Tibial nerve (tissue), 3 donors: Measurements from ENCODE around the gene SLC25A51.

Source experiments
- POLR2A ChIP-seq, 2 donors: fragments of 450-650 bp; IDR thresholded peaks; one replicate each; pipeline ENCODE4 v1.6.1; 2017; ENCODE audit warnings: antibody characterized with exemption in 2 of 2, mild to moderate bottlenecking in 2 of 2, moderate library complexity in 2 of 2
- TF ChIP-seq, protein P1 (sequence below), 5 experiments: fragments of 200-600 bp in 3 of 5; fragments of 450-650 bp in 2 of 5; sonication (generic) in 3 of 5; IDR thresholded peaks; one replicate each; pipeline ENCODE4 v1.5.1; 2016 to 2019; ENCODE audit warnings: antibody characterized with exemption in 5 of 5, mild to moderate bottlenecking in 3 of 5, moderate library complexity in 2 of 5

- no peak for TF ChIP-seq POLR2A (IDR thresholded peaks at IDR 0.05)
- TF ChIP-seq, protein P1, sequence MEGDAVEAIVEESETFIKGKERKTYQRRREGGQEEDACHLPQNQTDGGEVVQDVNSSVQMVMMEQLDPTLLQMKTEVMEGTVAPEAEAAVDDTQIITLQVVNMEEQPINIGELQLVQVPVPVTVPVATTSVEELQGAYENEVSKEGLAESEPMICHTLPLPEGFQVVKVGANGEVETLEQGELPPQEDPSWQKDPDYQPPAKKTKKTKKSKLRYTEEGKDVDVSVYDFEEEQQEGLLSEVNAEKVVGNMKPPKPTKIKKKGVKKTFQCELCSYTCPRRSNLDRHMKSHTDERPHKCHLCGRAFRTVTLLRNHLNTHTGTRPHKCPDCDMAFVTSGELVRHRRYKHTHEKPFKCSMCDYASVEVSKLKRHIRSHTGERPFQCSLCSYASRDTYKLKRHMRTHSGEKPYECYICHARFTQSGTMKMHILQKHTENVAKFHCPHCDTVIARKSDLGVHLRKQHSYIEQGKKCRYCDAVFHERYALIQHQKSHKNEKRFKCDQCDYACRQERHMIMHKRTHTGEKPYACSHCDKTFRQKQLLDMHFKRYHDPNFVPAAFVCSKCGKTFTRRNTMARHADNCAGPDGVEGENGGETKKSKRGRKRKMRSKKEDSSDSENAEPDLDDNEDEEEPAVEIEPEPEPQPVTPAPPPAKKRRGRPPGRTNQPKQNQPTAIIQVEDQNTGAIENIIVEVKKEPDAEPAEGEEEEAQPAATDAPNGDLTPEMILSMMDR (IDR thresholded peaks at IDR 0.05): no peak
Measured at GRCh38 chr9:37880916-37881479, 22.9 kb downstream of the SLC25A51 start.
